Activated naive CD8-positive, alpha-beta T cell treated with anti-CD3 and anti-CD28 coated beads for 36 hours (primary cell): ENCODE data around the gene PLAU. TPM values are rescaled to one million over a fixed set of nuclear protein-coding genes. Genes with fewer than 3 reads are reported as not detected.

Experiments
- DNase-seq: peaks from one replicate; pipeline ENCODE4 v3.0.0; 2021
- H3K27ac Mint-ChIP-seq: one replicate; pipeline ENCODE4 v1.8.0; 2022; ENCODE audit warnings: mild to moderate bottlenecking, moderate library complexity, mixed read lengths
- H3K27me3 Mint-ChIP-seq: one replicate; pipeline ENCODE4 v1.8.0; 2022; ENCODE audit warnings: mild to moderate bottlenecking, mixed read lengths
- H3K36me3 Mint-ChIP-seq: one replicate; pipeline ENCODE4 v1.8.0; 2021; ENCODE audit warnings: mild to moderate bottlenecking, mixed read lengths
- H3K4me1 Mint-ChIP-seq: one replicate; pipeline ENCODE4 v1.8.0; 2021; ENCODE audit warnings: mixed read lengths
- H3K4me3 Mint-ChIP-seq: one replicate; pipeline ENCODE4 v1.8.0; 2022; ENCODE audit warnings: mild to moderate bottlenecking, moderate library complexity, mixed read lengths
- H3K9me3 Mint-ChIP-seq: one replicate; pipeline ENCODE4 v1.8.0; 2022; ENCODE audit warnings: mixed read lengths
- total RNA-seq, 2 experiments: library from RNA; stranded (reverse); gene quantifications; one replicate each; pipeline ENCODE4 v1.2.3, GENCODE V29; 2021

The PLAU gene
- total RNA-seq = under 1 TPM in 1 of 2 experiments, not detected in 1; 0.12 TPM

DNA sequence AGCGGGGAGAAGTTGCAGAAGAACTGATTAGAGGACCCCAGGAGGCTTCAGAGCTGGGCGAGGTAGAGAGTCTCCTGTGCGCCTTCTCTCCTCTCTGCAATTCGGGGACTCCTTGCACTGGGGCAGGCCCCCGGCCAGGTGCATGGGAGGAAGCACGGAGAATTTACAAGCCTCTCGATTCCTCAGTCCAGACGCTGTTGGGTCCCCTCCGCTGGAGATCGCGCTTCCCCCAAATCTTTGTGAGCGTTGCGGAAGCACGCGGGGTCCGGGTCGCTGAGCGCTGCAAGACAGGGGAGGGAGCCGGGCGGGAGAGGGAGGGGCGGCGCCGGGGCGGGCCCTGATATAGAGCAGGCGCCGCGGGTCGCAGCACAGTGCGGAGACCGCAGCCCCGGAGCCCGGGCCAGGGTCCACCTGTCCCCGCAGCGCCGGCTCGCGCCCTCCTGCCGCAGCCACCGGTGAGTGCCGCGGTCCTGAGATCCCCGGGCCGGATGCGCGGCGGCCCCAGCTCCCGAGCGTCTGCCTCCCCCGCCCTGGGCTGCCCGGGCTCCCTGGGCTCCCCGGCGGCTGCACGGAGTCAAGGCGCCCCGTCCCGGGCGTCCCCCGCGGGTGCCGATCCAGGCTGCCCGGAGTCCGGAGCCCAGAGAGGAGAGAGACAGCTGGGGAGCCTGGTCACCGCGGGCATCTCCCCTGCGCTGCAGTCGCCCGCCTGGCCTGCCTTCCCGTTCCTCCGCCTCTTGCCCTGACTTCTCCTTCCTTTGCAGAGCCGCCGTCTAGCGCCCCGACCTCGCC is at the start of gene PLAU:
TSS of gene PLAU (plus strand) at position 369 of the 789 bp plus-strand sequence. CDS start 424 bp downstream, outside the sequence.
- no peaks in the 10 kb centered on the region for H3K9me3 Mint-ChIP-seq
- no peaks in the 10 kb centered on the region for H3K36me3 Mint-ChIP-seq
- H3K4me1 Mint-ChIP-seq = peaks cover 37% of the 10 kb centered on the region
- peak; percentile 41 for DNase-seq
- peak within 1 kb of the TSS; percentile 86 for H3K4me3 Mint-ChIP-seq
- no peak within 1 kb of the TSS for H3K27ac Mint-ChIP-seq
- H3K27me3 Mint-ChIP-seq = peaks cover 75% of the 10 kb centered on the region

DNA sequence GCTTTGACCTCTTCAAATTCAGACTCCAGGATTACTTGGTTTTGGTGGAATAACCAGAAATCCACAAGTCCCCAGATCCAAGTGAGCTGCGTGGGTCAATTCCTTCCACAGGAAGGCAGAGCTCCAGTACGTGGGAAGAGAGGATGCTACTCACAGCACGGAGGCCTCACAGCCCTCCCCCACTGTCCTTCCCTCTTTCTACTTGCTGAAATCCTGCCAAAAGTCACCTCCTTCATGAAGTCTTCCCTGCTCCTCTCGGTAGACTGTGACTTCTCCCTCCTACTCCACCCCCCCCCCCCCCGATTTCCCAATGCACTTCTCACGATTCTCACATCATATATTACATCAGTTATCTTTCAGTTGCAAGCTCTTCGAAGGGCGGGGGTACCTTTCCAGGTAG is 48.9 kb upstream of the PLAU start:
- H3K27me3 Mint-ChIP-seq = no peaks in the 10 kb centered on the region
- no peak for DNase-seq
- no peak overlapping the region for H3K4me3 Mint-ChIP-seq
- H3K9me3 Mint-ChIP-seq = no peaks in the 10 kb centered on the region
- H3K4me1 Mint-ChIP-seq = peaks cover 84% of the 10 kb centered on the region
- H3K36me3 Mint-ChIP-seq = peaks cover 30% of the 10 kb centered on the region
- no peak overlapping the region for H3K27ac Mint-ChIP-seq

DNA sequence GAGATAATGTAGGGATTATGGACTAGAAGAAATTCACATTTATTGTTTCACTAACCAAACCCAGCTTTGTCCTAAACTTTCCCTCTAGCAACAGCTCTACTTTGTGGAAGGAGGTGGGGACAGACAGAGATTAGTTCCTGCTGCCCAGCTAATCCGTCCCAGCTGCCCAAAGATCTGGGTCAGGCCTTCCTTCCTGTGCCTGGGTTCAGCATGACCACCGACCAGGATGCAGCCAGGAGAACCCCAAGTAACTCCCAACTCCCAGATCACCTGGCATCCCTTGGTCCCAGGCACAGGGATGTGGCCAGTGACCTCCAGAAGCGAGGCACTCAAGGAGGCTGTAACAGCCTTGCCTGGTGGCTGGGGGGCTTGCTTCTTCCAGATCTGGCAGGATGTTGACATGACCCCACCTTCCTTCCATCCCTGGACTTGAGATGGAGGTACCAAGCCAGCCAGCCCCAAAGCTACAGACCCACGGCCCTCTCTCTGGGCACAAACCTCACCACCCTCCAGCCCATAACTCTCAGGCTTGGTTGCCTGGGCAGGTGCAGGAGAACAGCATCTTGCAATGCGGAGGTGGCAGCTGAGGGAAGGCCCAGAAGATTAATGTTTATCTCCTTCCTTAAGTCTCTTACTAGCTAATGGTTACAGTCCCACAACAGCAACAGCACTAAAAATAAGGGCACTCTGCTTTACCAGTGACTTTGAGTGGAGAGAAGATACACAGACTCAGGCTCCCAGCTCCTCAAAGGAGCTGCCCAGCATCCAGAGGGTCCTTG is 47.7 kb upstream of the PLAU start:
- peaks cover 81% of the 10 kb centered on the region for H3K4me1 Mint-ChIP-seq
- H3K27me3 Mint-ChIP-seq = no peaks in the 10 kb centered on the region
- no peak overlapping the region for H3K27ac Mint-ChIP-seq
- H3K4me3 Mint-ChIP-seq = no peak overlapping the region
- H3K36me3 Mint-ChIP-seq = peaks cover 21% of the 10 kb centered on the region
- no peak for DNase-seq
- no peaks in the 10 kb centered on the region for H3K9me3 Mint-ChIP-seq

DNA sequence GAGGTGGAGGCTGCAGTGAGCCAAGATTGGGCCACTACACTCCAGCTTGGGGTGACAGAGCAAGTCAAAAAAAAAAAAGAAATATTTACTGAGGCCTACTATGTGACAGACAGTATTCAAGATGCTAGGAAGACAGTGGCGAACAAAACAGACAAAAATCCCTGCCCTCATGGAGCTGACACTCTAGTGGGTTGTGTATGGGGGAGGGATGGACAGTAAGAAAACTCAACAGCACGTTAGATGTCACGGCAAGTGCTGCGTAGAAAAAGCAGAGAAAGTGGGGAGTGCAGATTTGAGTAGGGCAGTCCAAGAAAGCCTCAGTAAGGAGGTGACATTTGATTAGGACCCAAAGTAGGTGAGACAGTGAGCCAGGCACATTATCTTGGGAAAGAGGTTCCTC is 46.7 kb upstream of the PLAU start:
- no peaks in the 10 kb centered on the region for H3K27me3 Mint-ChIP-seq
- H3K27ac Mint-ChIP-seq = peak overlapping the region; percentile 91
- H3K4me1 Mint-ChIP-seq = peaks cover 75% of the 10 kb centered on the region
- H3K9me3 Mint-ChIP-seq = no peaks in the 10 kb centered on the region
- H3K36me3 Mint-ChIP-seq = peaks cover 15% of the 10 kb centered on the region
- peak overlapping the region; percentile 6 for H3K4me3 Mint-ChIP-seq
- DNase-seq = no peak

DNA sequence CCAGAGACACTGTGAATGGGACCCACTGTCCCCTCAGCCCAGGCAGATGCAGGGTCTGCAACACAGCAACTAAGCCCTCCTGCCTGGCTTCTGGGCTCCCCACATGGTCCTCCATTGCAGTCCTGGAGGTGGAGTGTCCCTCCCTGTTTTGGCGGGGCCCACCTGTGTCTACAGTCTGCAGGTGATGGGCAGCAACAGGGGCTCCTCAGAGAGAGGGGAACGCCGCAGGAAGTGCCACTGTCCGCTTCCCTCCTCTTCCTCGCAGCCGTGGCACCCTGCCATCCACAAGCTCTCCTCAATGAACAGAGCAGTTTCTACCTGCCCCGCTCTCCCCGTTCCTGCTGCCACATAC is 45.8 kb upstream of the PLAU start:
- Mint-ChIP-seq H3K36me3 (peaks cover 14% of the 10 kb centered on the region), H3K27ac (peak overlapping the region; percentile 91), H3K4me1 (peaks cover 74% of the 10 kb centered on the region), H3K9me3 (no peaks in the 10 kb centered on the region), H3K4me3 (peak overlapping the region; percentile 75), H3K27me3 (no peaks in the 10 kb centered on the region)
- no peak for DNase-seq

DNA sequence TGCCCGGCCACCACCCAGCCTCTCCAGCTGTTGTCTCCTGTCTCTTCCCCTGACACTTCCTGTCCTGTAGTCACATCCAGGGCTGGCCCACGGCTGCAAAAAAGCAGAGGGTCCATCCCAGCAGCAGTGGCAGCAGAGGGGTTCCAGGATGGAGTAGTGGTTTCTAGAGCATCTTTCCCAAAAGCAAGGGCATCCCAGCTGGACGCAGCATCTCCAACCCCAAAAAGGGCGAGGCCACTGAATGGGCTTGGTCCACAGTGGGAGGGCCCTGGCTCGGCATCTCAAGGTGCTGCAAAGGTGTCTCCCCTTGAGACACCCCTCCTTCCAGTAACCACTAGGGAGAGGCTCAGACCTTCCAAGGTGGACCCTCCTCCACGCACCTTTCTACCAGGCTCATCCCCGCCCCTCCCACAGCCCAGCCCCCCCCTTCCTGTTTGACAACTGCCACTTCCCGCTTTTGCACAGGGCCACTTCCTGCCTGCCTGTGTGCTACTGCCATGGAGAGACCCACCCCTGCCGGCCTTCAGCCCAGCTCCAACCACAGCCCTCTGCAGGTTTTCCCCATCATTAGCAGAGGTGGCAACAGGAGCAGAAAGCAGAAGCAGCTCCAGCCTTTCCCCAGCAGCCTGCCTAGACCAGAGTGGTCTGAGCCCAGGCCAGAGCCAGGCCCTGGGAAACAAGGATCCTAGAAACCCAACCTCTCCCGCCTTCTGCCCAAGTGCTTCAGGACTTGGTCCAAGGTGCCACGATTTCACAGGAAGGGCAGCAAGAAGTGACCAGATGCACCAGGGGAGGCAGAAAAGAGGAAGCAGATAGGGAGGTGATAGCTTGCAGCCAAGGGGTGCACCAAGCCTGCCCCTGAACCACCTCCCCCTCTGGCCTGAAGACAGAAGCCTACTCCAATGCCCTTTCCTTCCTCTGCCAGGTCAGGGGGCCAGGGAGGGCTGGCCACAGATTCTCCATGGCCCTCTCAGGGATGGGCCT is 45.2 kb upstream of the PLAU start:
- Mint-ChIP-seq H3K27ac (peak overlapping the region; percentile 91), H3K9me3 (no peaks in the 10 kb centered on the region), H3K36me3 (peaks cover 14% of the 10 kb centered on the region)

DNA sequence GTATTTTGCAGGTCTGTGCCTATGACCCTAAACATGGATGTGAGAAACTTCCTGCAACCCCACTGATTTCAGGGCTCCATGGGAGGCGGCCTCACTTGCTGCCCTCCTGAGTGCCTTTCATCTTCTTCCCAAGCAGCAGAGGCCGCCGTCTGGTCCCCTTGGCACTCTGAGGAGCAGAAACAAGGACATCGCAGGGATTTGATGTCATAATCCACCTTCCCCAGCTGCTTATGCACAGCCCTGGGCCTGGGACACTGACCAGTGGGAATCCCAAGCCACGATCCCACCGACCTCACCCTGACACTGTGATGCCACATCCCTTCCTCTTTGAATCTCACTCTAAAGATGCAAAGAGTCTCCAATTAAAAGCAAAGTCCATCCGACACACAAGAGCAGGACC is 44.3 kb upstream of the PLAU start:
- Mint-ChIP-seq H3K36me3 (peaks cover 15% of the 10 kb centered on the region), H3K4me3 (no peak overlapping the region), H3K4me1 (peaks cover 74% of the 10 kb centered on the region), H3K9me3 (no peaks in the 10 kb centered on the region), H3K27ac (peak overlapping the region; percentile 91), H3K27me3 (no peaks in the 10 kb centered on the region)
- DNase-seq = no peak

More for the DNA sequence above, 45.2 kb upstream of the PLAU start:
- Mint-ChIP-seq H3K4me3 (peak overlapping the region; percentile 75), H3K4me1 (peaks cover 73% of the 10 kb centered on the region), H3K27me3 (no peaks in the 10 kb centered on the region)
- peak; percentile 45 for DNase-seq

DNA sequence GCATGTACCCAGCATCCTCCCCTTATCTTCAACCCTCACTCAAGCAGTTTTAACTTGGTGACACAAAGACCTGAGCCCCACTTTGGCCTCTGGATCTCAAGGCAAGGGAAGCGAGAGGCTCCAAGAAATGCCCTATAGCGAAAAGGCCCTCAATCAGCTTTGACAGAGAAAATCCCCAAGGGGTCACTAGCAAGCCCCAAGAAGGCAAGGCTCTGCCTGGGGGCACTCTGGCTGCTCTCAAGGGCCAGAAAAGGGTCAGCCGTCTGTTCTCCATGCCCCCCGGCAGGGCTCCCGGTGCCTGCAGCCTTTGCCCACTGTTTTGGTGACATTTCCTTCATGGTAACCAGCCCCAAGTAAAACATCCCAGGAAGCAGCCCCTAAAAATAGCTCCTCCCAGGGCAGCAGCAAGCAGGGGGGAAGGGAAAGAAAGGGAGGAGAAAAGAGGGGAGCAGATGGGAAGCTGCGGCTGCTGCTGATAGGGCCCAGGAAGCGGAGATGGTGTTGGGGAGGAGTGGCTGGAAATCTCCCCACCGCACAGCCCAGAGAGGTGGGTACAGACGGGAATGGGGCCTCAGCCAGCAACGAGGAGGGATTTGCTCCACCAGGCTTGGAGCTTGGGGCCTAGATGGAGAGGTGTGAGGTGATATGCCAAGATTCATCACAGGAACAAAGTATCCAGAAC is 43.7 kb upstream of the PLAU start:
- Mint-ChIP-seq H3K27me3 (no peaks in the 10 kb centered on the region), H3K4me3 (no peak overlapping the region), H3K4me1 (peaks cover 74% of the 10 kb centered on the region), H3K27ac (peak overlapping the region; percentile 91), H3K36me3 (peaks cover 19% of the 10 kb centered on the region), H3K9me3 (no peaks in the 10 kb centered on the region)
- no peak for DNase-seq

DNA sequence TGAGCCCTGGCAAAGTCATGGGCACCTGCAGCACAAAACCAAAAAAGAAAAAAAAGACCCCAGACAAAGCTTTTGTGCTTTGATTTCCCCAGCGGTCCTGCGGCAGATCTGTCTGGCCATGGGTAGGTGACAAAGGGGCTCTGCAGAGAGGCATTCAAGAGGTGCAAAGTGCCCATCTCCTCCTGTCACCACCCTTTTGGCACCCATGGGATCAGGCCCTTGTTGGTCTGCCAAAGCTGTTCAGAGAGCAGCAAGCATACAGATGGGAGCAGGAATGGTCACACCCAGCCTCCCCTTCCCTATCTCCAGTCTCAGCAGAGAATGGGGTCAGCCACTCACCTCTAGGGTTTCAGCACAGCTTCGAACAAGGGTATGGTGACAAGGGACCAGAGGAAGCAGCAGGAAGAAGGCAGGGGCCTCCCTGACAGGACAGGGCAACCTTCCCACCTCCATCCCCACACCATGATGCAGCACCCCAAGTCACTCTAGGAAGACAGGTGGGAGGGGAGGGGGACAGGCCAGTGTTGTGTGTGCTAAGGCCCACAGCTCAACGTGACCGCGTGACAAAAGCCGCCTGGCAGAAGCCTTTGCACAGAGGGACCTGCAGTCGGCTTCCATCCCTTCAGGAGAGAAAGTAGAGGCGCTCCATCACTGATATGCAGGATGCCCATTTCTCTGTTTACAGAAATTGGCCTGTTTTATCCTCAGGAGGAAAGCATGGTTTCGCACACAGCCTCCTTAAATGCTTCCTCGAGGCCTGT is 42.9 kb upstream of the PLAU start:
- H3K9me3 Mint-ChIP-seq = no peaks in the 10 kb centered on the region
- H3K4me1 Mint-ChIP-seq = peaks cover 76% of the 10 kb centered on the region
- H3K36me3 Mint-ChIP-seq = peaks cover 23% of the 10 kb centered on the region
- no peak for DNase-seq
- peak overlapping the region; percentile 91 for H3K27ac Mint-ChIP-seq
- no peaks in the 10 kb centered on the region for H3K27me3 Mint-ChIP-seq
- no peak overlapping the region for H3K4me3 Mint-ChIP-seq

DNA sequence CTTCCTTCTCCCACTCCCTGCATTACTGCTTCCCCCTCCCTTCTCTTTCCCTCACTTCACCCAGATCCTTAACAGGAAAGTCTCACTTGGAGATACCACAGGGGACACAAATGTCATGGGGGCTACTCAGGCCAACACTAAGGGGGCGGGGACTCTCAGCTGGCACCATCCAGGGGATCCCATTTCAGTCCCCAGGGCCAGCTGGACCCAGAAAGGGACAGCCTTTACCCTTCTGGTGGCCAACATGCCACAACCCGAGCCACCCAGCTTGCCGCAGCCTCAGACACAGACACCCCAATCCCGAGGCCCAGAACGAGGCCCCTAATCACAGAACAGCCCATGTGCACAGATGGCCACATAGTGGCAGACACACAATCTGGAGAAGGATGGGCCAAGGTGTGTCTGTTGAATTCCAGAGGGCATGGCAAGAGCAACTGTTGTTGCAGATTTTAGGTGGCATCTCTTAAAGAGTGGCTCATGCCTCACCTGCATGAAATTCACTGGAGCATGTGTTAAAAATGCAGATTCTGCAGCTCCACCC is 42.2 kb upstream of the PLAU start:
- peaks cover 79% of the 10 kb centered on the region for H3K4me1 Mint-ChIP-seq
- no peak overlapping the region for H3K4me3 Mint-ChIP-seq
- H3K36me3 Mint-ChIP-seq = peaks cover 25% of the 10 kb centered on the region
- H3K27ac Mint-ChIP-seq = no peak overlapping the region
- DNase-seq = no peak
- no peaks in the 10 kb centered on the region for H3K9me3 Mint-ChIP-seq
- H3K27me3 Mint-ChIP-seq = no peaks in the 10 kb centered on the region

DNA sequence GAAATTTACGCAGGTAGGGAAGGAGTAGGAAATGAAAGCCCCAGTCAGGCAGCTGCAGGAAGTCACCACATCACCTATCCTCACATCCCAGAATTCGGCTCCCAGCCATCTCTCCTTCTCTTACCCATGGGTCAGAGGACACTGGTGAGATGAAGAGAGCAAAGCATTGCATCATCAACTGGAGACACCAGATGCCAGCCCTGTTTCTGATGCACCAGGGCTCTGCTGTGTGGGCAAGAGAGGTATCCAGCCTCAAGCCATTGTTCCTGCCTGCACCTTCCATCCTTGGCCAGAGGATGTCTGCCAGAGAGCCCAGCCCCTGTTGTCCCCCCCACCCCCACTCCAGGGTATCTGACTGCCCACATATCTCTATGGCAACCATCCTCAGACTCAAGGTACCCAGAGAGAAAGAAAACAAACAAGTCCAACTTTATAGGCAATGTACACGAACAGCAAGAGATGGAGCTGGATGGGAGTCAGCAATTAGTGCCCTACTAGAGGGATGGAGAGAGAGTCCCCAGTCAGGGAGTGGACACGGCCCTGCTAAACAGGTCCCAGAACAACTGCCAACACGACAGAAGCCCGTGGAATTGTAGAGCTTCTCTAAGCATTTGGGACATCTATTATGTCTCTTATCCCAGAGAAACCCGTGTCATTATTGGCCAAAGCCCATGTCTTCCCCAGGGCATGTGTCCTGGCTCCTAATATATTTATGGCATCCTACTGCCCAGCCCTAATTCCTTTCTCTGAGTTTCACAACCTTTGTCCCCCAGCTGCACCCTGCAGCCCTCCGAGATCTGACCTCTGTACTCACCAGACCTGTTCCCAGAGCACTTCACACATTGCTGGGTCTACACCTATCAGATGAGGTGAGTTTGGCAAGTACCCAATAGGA is 39.4 kb upstream of the PLAU start:
- peaks cover 17% of the 10 kb centered on the region for H3K36me3 Mint-ChIP-seq
- peak overlapping the region; percentile 20 for H3K4me3 Mint-ChIP-seq

DNA sequence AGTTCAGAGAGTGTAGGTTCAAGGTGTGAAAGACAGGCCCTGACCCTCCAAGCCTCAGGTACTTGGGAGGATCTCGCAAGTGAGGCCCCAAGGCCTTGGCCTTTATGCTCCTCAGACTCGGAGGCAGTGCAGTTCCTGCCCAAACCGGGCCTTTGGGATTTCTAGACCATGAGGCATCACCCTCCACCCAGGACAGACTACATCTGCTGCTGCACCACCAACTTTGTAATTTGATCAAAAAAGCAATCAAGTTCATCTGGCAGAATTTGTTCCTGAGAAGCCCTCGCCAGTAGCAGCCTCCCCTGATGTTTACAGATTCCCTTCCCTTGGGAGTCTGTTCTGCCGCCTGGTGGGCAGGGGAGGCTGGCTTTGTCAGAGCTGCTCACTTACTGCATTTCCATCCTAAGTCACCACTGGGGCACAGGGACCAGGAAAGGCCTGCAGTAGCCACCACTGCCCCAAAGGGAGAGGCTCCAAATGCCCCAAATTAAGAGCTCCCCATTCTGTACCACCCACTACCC is 38.7 kb upstream of the PLAU start:
- Mint-ChIP-seq H3K27me3 (no peaks in the 10 kb centered on the region), H3K9me3 (no peaks in the 10 kb centered on the region), H3K4me1 (peaks cover 59% of the 10 kb centered on the region), H3K4me3 (peak overlapping the region; percentile 79), H3K27ac (no peak overlapping the region), H3K36me3 (peaks cover 17% of the 10 kb centered on the region)
- no peak for DNase-seq

More for the DNA sequence above, 39.4 kb upstream of the PLAU start:
- H3K27me3 Mint-ChIP-seq = no peaks in the 10 kb centered on the region
- peak overlapping the region; percentile 55 for H3K27ac Mint-ChIP-seq
- no peak for DNase-seq
- no peaks in the 10 kb centered on the region for H3K9me3 Mint-ChIP-seq
- peaks cover 58% of the 10 kb centered on the region for H3K4me1 Mint-ChIP-seq
